ENCODE measurements around the gene VPS37B. TPM values are rescaled to one million over a fixed set of nuclear protein-coding genes. Genes with fewer than 3 reads are reported as not detected.
A peak's percentile ranks its signal among the peaks of the same experiment; 100 is the strongest.

VPS37B gene
- total and polyA plus RNA-seq, 10 of the 15 experiments (the other 5 are each of a cell fraction or from before 2014, with no cell fraction given): 0.66 to 68.6 (median 39.6) TPM

- TF ChIP-seq IRF4 (IDR thresholded peaks at IDR 0.05; ENCODE audit: low read depth, low read length) (0 out of 2 replicates have a peak, but pooled peaks have one; percentile 31), ZNF687 (IDR thresholded peaks at IDR 0.05) (peak; percentile 86), IKZF1 (conservative IDR thresholded peaks at IDR 0.05) (peak; percentile 90), PKNOX1 (IDR thresholded peaks at IDR 0.05) (peak; percentile 36; the same call in 1 of the 2 replicates), CREB1 (IDR thresholded peaks at IDR 0.05; ENCODE audit: low read depth) (peak; percentile 100), SMC3 (IDR thresholded peaks at IDR 0.05; ENCODE audit: borderline replicate concordance, low read length) (no peak), ZBTB11 (CRISPR knock-in tag; IDR thresholded peaks at IDR 0.05) (no peak), YY1 (IDR thresholded peaks at IDR 0.05; ENCODE audit: low read depth, low read length) (peak; percentile 82), ZNF24 (IDR thresholded peaks at IDR 0.05) (0 out of 2 replicates have a peak, but pooled peaks have one; percentile 18), BCLAF1 (IDR thresholded peaks at IDR 0.05) (no peak), MEF2A (IDR thresholded peaks at IDR 0.05; ENCODE audit: insufficient read depth, low read depth, low read length) (0 out of 2 replicates have a peak, but pooled peaks have one; percentile 48), POLR2AphosphoS5 (IDR thresholded peaks at IDR 0.05; ENCODE audit: low read length) (peak; percentile 75), RELA (IDR thresholded peaks at IDR 0.05; ENCODE audit: borderline replicate concordance, partially characterized antibody) (peak; percentile 95), RCOR1 (conservative IDR thresholded peaks at IDR 0.05; ENCODE audit: low read depth, low read length) (peak; percentile 89; the same call in 1 of the 2 replicates), NBN (IDR thresholded peaks at IDR 0.05) (peak; percentile 100), BMI1 (IDR thresholded peaks at IDR 0.05; ENCODE audit: borderline replicate concordance) (no peak), DPF2 (IDR thresholded peaks at IDR 0.05) (peak; percentile 94)
Observed at GRCh38 chr12:122895704-122896636, at the start of gene VPS37B (continued).

Measured in GM12878 (cell line).